Transverse colon (tissue), 1 donor: ENCODE measurements around the gene HCRTR1.

Experiments
- EP300 ChIP-seq: sonication (generic); formaldehyde crosslinking; IDR thresholded peaks from one replicate; pipeline ENCODE4 v1.6.1; 2017; ENCODE audit warnings: antibody characterized with exemption, low read depth
- POLR2A ChIP-seq: fragments of 450-650 bp; IDR thresholded peaks from one replicate; pipeline ENCODE4 v1.6.1; 2016; ENCODE audit warnings: antibody characterized with exemption, mild to moderate bottlenecking, moderate library complexity

DNA sequence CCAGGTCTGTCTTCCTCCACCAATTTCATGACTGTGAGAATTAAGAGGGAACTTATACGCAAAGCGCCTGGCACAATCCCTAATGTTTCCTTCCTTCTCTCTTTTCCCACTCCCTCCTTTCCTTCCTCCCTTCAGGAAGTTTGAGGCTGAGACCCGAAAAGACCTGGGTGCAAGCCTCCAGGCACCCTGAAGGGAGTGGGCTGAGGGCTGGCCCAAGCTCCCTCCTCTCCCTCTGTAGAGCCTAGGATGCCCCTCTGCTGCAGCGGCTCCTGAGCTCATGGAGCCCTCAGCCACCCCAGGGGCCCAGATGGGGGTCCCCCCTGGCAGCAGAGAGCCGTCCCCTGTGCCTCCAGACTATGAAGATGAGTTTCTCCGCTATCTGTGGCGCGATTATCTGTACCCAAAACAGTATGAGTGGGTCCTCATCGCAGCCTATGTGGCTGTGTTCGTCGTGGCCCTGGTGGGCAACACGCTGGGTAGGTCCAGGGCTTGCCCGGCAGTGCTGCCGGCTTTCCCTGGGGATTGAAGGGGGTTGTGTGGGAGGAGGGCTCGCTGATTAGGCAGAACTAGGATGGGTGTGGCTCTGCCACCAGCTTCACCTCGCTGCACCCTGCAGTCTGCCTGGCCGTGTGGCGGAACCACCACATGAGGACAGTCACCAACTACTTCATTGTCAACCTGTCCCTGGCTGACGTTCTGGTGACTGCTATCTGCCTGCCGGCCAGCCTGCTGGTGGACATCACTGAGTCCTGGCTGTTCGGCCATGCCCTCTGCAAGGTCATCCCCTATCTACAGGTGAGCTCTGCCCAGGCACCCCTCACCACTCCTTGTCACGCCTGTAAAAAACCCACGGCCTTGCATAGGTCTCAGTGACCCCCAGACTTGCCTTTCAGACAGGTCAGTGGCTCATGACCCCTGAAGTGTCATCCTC is 1.7 kb downstream of the HCRTR1 start:
- TF ChIP-seq POLR2A: no peak
- no peak for TF ChIP-seq EP300
